LoVo (cell line): ENCODE results near the gene FAM107A.
A peak's percentile ranks its signal among the peaks of the same experiment; 100 is the strongest.
"Not testable (repeated sequence)": the region's sequence is repeated elsewhere in the genome, so short reads cannot be mapped to it uniquely, and the experiment has no call there.

Experiments used
- DNase-seq: peaks from one replicate; pipeline ENCODE4 v3.0.0-alpha.2; 2016; ENCODE audit warnings: low spot score

The FAM107A gene

DNA sequence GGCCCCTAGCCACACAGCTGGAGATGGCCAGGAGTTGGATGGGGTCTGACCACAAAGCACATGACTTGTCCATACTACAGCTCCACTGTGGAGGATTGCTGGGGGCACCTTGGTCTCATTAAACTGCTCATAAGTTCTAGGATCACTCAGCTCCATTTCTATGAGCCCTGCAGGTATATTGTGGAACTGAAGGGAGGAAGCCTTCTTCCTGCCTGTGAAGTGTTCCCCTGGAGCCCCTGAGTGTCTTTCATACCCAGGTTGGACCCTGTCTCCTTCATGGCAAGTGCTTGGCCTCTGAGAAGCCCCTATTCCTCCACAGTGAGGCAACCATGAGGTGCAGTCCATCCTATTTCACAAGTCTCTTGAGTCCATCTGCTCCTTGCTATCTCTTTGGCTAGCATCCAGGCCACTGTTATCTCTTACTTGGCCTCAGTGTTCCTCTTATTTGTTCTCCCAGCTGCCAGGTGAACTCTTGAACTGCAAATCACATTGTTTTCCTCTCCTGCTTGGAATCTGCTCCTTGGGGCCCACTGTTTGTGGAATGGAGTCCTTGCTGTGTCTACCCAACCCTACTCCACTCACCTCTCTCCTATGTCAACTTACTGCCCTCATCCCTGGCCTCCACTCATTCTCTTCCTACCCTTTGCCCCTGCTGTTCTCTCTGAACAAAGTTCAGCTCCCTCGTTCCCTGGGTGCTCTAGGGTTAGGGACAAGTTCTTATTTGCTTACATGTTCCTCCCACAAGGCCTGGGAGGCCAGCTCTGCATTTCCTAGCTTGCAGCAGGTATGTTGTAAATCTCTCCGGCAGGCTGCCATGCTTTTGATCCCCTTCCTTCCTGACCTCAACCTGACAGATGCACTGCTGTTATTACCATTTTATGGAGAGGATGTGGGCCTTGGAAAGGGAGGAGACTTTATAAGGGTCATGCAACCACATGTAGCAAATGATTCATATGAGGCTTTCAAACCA is 41.4 kb downstream of the FAM107A start:
- peak; percentile 54 for DNase-seq

DNA sequence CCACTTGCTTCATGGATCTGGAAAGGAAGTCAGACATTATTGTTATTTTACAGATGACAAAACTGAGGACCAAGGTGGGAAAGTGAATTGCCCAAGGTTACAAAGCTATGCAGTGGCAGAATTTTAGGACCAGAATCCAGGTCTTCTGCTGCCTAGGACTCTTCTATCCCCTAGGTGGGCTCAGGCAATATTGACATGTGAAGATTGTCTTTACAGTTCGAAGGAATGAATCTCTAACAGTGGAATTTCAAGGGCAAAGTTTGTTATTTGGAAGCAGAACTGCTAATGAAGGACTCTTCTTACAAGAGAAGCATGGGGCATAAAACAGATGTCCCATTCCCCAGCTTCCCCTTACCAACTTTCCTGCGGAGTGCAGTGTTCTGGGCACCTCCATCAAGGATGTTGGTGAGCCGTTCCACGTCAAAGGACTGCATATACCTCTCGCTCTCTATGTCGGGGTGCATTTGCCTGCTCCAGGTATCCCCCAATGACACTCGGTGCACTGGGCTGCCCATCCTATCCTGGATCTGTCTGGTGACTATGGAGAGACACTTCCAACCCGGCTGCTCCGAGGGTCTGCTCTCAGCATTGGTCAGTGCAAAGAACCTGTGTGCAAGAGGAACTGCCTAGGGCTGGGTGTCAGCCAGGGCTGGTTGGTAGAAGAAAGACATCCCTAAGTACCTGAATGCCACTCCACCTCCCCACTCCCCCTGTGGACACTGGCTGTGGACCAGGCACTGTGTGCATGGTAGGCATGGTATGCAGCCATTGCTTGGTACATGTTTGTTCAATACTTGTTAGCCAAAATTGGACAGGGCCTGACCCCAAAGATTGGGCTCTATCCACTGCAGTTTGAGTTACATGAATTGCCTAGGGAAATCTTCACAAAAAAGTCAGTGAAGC is 42.3 kb downstream of the FAM107A start:
- no peak for DNase-seq

DNA sequence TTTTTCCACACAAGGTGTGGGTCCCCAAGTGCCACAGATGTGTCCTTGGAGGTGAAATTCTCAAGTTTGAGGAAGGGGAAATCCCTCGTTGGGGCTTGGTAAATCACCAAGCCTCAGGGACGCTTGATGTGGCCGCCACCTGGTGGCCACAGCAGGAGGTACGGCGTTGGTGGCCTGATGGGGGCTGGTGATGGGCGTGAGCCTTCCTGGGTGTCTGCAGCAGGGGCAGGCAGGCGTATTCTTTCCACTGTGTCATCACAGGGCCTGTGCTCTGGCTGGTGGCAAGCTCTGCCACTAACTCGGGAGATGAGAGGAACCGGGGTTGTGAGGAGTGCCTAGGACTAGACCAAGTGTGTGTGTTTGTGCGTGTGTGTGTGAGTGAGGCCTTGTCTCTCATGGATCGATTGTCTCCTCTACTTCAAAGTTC is 44.4 kb downstream of the FAM107A start:
- peak; percentile 61 for DNase-seq

DNA sequence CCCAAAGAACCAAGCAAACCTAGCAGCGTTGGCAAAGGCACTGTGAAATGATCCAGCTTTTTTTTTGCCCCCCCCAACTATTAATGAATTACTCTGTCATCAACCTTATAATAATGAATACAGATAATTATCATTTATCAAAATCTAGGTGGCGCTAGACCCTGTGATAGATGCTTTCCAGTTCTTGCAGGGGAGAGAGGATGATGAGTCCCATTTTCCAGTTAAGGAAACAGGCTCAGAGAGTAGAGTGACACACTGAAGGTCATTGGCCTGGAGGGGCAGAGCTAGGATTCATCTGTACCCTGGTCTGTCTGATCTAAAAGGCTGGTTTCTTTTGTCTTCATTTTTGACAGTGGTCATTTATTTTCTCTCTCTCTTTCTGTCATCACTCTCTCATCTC is 45.2 kb downstream of the FAM107A start:
- DNase-seq, result no peak

DNA sequence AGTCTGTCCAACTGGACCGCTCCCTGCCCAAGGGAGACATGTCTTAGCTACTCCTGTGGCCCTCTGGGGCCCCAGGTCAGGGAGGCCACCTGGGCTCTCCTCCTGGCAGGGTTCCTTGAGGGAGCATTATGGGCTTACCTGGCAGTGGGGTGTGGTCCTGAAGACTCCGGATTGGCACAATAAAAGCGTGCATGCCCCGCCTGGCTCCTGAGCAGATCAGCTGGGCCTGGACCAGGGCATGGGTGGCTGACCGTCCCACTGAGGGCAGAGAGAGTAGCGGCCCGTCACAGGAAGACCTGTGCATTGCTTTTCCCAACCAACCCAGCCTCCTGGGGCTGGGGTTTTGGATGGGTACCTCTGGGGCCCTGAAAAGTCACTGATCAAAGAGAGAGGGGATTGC is 45.6 kb downstream of the FAM107A start:
- no peak for DNase-seq

GRCh38 chr3:58530354-58530865 is 46.8 kb downstream of the FAM107A start:
- DNase-seq, result no peak

DNA sequence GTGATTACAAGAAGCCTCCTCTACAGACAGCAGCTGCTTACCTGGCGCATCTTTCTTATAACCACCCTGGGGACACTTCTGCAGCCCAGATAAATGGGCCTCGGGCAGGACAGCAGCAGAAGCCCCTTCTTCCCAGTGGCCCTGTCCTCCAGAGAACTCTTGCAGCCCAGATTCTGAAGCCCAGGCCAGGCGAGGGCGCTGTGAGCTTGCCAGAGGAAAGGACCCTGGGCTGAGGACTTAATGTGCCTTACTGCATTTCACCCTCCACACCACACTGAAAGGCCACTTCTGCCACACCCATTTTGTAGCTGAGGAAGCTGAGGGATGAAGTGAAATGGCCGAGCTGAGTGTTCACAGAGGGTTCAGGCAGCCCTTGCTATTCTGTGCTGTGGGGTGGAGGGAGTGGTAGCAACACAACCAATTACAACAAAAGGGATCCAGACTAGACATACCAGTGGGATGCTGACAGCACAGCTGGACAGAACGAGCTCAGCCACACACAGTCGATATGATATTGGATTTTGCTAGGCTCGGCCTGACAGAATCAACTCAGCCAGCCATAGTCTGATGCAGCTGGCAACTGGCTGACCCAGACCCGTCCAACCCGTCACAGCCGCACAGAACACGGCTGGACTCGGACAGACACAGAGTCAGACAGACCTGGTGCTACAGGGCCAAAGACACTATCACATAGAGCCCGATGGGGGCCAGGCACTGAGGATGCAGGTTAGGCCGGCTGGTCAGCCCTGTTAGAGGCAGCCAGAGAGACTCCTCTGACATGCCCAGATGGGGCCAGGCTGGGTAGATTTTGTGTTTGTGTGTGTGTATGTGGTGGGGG is 47.5 kb downstream of the FAM107A start:
- no peak for DNase-seq

- no peak for DNase-seq
Observed at GRCh38 chr3:58528629-58529028, 48.6 kb downstream of the FAM107A start.

DNA sequence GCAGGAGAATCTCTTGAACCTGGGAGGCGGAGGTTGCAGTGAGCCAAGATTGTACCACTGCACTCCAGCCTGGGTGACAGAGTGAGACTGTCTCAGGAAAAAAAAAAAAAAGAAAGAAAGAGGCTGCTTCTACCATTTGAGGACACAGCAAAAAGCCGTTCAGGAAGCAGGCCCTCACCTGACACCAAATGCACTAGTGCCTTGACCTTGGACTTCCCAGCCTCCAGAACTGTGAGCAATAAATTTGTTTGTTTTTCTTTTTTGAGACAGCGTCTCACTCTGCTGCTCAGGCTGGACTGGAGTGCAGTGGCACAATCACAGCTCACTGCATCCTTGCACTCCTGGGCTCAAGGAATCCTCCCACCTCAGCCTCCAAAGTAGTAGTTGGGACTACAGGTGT is 49.8 kb downstream of the FAM107A start:
- not testable (repeated sequence) for DNase-seq

- peak; percentile 23 for DNase-seq
Observed at GRCh38 chr3:58526515-58526957, 50.7 kb downstream of the FAM107A start.

DNA sequence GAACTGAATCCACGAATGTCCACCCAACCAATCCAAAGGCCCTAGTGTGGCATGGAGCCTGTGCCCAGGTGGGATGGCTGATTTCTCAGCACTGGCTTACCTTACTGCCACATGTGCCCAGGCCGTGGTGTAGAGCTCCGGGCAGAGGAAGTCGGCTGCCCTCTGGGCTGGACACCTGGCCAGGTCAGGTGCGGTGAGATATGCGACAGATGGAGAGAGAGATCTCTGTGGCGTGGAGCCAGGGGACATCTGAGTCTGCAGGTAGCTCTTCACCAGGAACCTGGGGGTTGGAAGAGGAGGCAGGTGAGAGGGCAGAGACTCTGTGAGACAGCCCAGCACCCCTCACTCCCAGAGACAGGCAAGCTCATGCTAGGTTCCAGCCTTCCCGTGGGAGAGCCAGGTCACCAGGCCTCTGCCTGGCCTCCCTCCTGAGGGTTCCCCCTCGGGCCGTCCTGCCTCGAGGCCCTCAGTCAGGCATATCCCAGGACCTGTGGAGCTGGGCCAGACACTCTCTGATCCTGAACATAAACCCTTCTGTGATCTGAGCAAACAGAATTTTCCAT is 52.8 kb downstream of the FAM107A start:
- DNase-seq, result no peak

DNA sequence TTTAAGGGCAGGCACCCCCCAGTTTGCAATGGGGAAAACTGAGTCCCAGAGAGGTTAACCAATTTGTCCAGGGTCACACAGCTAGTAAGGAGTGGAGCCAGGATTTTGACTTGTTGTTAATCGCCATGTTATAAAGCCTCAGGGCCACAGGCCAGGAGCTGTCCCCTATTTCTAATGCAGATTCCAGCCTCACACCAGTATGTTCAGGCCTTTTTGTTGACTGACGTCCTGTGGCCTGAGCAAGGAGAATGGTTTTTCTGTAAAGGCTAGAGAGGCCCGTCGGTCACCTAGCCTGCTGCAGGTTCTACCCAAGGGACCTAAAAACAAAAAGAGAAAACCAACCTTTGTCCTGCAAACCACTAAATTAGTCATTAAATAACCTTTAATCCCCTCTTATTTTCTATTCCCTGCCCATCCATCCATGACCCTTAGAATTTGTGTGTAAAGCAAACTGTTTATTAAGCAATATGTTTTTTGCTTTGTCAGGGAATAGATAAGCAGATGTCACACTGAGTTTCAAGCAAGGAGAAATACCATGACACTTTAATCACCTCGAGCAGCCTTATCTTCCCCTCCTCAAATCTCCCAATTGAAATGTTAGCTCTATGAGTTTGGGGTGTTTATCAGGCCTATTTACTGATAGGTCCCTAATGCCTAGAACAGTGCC is 54.3 kb downstream of the FAM107A start:
- no peak for DNase-seq

GRCh38 chr3:58521917-58522631 is 55.1 kb downstream of the FAM107A start:
- no peak for DNase-seq

DNA sequence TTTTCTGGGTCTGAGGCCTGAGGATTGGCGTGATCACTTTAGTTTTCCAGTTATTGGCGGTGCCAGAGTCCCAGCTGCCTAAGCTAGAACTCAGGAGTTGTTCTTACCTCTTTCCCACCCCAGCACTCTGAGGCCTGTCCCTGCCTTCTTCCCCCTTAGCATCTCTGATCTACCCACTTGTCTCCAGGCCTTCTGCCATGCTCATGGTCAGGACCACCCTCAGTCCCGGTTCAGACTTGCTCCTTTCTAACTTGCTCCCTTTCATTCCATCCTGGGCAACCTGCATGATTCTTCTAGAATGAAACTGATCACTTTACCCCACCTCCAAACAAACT is 55.9 kb downstream of the FAM107A start:
- no peak for DNase-seq

DNA sequence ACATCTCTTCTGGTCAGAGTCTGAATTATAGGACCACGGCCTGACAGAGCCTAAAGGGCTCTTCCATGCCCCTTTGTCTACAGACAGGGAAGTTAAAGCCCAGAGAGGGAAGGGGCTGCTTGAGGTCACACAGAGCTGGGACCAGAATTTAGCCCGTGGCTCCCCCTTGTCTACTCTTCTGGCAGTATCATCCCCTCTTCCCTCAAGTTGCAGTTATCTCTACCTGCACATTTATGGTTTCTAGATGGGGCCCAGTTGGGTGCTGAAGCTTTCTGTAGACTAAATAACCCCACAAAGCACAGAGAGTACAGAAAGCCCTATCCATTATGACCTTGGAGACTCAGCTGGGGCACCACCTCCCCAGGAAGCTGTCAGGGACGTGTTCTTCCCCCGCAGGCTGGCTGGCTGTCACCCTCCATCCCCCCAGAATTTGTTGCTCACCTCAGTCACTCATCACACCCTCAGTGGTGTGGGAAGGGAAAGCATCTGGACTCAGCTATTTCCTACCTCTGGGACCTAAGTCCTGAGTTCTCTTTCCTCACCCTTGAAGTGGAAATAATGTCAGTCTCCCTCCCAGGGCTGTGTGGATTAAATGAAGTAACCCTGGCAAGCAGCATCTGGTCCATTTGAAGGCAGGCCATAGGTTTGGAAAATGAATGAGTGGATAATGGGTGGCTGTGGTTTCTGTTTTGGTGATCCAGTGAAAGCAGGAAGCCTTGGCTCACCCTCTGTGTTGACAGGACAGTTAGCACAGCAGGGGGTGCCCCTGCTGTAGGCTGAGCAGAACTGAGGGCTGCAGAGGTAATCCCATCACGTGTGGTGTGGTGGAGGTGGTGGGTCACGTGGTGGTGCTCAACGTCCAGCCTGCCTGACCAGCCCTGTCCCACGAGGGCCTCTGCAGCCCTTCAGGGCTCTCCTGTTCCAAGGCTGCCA is 56.5 kb downstream of the FAM107A start:
- DNase-seq, result no peak

- no peak for DNase-seq
Observed at GRCh38 chr3:58519668-58520402, 57.4 kb downstream of the FAM107A start.

- DNase-seq, result no peak
Observed at GRCh38 chr3:58518291-58518789, 58.9 kb downstream of the FAM107A start.

- no peak for DNase-seq
Observed at GRCh38 chr3:58514405-58514804, 62.8 kb downstream of the FAM107A start.
